ENCODE data around the gene FERMT1. TPM values are rescaled to one million over a fixed set of nuclear protein-coding genes. Genes with fewer than 3 reads are reported as not detected.

Gene FERMT1
- total and polyA plus RNA-seq, 2 donors (not counting 1 experiment from before 2014, with no cell fraction given): not detected

DNA sequence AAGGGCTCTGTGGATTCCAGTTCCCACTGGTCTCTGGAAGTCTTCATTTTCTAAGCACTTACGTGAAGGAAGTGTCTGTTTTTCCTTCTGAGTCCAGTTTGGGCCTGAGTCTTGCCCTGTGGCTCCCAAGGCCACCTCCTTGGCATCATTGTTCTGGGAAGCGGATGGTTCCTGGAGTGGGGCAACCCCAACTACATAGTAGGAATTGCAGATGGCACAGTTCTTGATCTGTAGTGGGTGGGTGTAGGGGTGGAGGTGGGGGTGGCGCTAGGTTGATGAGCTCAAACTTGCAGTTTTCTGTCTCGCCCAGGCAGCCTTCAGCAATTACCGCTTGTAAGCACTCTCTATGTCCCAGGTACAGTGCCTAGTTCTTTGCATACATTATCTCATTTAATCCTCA is 7.2 kb upstream of the FERMT1 start:
- Mint-ChIP-seq H3K27me3 (peaks cover 32% of the 10 kb centered on the region), H3K4me1 (no peaks in the 10 kb centered on the region), H3K9me3 (ENCODE audit: insufficient read depth) (peaks cover 2% of the 10 kb centered on the region), H3K4me3 (no peak overlapping the region), H3K27ac (no peak overlapping the region)
- DNase-seq (no peak), ATAC-seq (ENCODE audit: low read depth) (no peak)
- Histone ChIP-seq H3K27ac (ENCODE audit: low read length in 2 of 2) (no peak overlapping the region), H3K9me3 (ENCODE audit: control extremely low read depth in 1 of 3, control insufficient read depth in 2 of 3, insufficient read depth in 1 of 3, low read length in 2 of 3) (peaks cover 0 to 1% (median 0%) of the 10 kb centered on the region in 3 donors), H3K4me1 (ENCODE audit: control insufficient read depth in 2 of 2, insufficient read depth in 2 of 2, low read length in 2 of 2) (no peaks in the 10 kb centered on the region), H3K79me2 (ENCODE audit: control insufficient read depth, insufficient read depth, low read length) (no peaks in the 10 kb centered on the region), H2AFZ (ENCODE audit: insufficient read depth, low read depth, low read length, poor library complexity, severe bottlenecking) (no peak overlapping the region), H4K20me1 (ENCODE audit: control insufficient read depth, insufficient read depth, low read length, poor library complexity, severe bottlenecking) (no peaks in the 10 kb centered on the region), H3K4me2 (replicated peaks; ENCODE audit: low read depth, low read length, poor library complexity, severe bottlenecking) (no peak overlapping the region), H3K4me3 (ENCODE audit: control extremely low read depth in 1 of 5, extremely low read depth in 1 of 5, insufficient read depth in 1 of 5, low read depth in 2 of 5, low read length in 4 of 5) (no peak overlapping the region), H3K9ac (ENCODE audit: low read length) (no peak overlapping the region), H3K27me3 (replicated peaks in 1 of 4; ENCODE audit: control extremely low read depth in 1 of 4, control insufficient read depth in 3 of 4, insufficient read depth in 4 of 4, low read length in 3 of 4) (peaks cover 0 to 9% (median 0%) of the 10 kb centered on the region in 4 experiments), H3K36me3 (replicated peaks in 1 of 2; ENCODE audit: control extremely low read depth in 1 of 2, control insufficient read depth in 1 of 2, extremely low read depth in 1 of 2, insufficient read depth in 2 of 2, low read length in 1 of 2) (no peaks in the 10 kb centered on the region)
- TF ChIP-seq EZH2 (IDR thresholded peaks at IDR 0.05; ENCODE audit: borderline replicate concordance, insufficient read depth, low read depth, low read length, poor library complexity, severe bottlenecking): no peak
- TF ChIP-seq, protein P1, sequence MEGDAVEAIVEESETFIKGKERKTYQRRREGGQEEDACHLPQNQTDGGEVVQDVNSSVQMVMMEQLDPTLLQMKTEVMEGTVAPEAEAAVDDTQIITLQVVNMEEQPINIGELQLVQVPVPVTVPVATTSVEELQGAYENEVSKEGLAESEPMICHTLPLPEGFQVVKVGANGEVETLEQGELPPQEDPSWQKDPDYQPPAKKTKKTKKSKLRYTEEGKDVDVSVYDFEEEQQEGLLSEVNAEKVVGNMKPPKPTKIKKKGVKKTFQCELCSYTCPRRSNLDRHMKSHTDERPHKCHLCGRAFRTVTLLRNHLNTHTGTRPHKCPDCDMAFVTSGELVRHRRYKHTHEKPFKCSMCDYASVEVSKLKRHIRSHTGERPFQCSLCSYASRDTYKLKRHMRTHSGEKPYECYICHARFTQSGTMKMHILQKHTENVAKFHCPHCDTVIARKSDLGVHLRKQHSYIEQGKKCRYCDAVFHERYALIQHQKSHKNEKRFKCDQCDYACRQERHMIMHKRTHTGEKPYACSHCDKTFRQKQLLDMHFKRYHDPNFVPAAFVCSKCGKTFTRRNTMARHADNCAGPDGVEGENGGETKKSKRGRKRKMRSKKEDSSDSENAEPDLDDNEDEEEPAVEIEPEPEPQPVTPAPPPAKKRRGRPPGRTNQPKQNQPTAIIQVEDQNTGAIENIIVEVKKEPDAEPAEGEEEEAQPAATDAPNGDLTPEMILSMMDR (IDR thresholded peaks at IDR 0.05): no peak
- intact Hi-C loops (cut with micrococcal nuclease): no loop called here
- CTCF ChIA-PET: no interaction called here
- POLR2A ChIA-PET: no interaction called here
- 88% methylated on average over 2 of the region's 5 CpGs for WGBS (ENCODE audit: insufficient coverage)

DNA sequence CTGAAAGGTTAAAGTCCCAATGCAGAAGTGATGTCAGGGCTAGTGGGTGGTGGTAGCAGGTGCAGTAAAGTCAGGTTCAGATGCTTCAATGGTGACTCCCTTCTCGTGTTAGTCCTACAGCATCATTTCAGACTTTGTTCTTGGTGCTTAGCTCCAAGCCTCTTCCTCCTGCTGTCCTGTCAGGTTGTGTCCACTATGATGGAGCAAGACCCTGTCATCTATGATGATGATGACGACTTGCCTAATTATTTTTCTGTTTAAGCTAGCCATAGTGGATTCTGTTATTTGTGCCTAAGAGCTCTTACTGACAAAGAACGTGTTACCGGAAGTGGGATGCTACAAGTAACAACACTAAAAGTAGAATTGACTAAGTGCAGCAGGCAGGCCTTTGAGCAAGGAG is 5.0 kb upstream of the FERMT1 start:
- Histone ChIP-seq H3K27ac (ENCODE audit: low read length in 2 of 2) (no peak overlapping the region), H3K4me1 (ENCODE audit: control insufficient read depth in 2 of 2, insufficient read depth in 2 of 2, low read length in 2 of 2) (peaks cover 5 to 6% of the 10 kb centered on the region in 2 donors), H3K9ac (ENCODE audit: low read length) (no peak overlapping the region), H3K4me3 (ENCODE audit: control extremely low read depth in 1 of 5, extremely low read depth in 1 of 5, insufficient read depth in 1 of 5, low read depth in 2 of 5, low read length in 4 of 5) (no peak overlapping the region), H3K79me2 (ENCODE audit: control insufficient read depth, insufficient read depth, low read length) (no peaks in the 10 kb centered on the region), H3K4me2 (replicated peaks; ENCODE audit: low read depth, low read length, poor library complexity, severe bottlenecking) (no peak overlapping the region), H2AFZ (ENCODE audit: insufficient read depth, low read depth, low read length, poor library complexity, severe bottlenecking) (no peak overlapping the region), H4K20me1 (ENCODE audit: control insufficient read depth, insufficient read depth, low read length, poor library complexity, severe bottlenecking) (no peaks in the 10 kb centered on the region), H3K9me3 (ENCODE audit: control extremely low read depth in 1 of 3, control insufficient read depth in 2 of 3, insufficient read depth in 1 of 3, low read length in 2 of 3) (peaks cover 0 to 3% (median 0%) of the 10 kb centered on the region in 3 donors), H3K27me3 (replicated peaks in 1 of 4; ENCODE audit: control extremely low read depth in 1 of 4, control insufficient read depth in 3 of 4, insufficient read depth in 4 of 4, low read length in 3 of 4) (peaks cover 0 to 17% (median 3%) of the 10 kb centered on the region in 4 experiments), H3K36me3 (replicated peaks in 1 of 2; ENCODE audit: control extremely low read depth in 1 of 2, control insufficient read depth in 1 of 2, extremely low read depth in 1 of 2, insufficient read depth in 2 of 2, low read length in 1 of 2) (no peaks in the 10 kb centered on the region)
- Mint-ChIP-seq H3K9me3 (ENCODE audit: insufficient read depth) (peaks cover 2% of the 10 kb centered on the region), H3K27me3 (peaks cover 38% of the 10 kb centered on the region), H3K4me1 (peaks cover 5% of the 10 kb centered on the region), H3K27ac (no peak overlapping the region), H3K4me3 (no peak overlapping the region)
- ATAC-seq (ENCODE audit: low read depth): no peak
- POLR2A ChIA-PET: no interaction called here
- intact Hi-C loops (cut with micrococcal nuclease): no loop called here
- 97% methylated on average over 3 of the region's 4 CpGs for WGBS (ENCODE audit: insufficient coverage)
- TF ChIP-seq EZH2 (IDR thresholded peaks at IDR 0.05; ENCODE audit: borderline replicate concordance, insufficient read depth, low read depth, low read length, poor library complexity, severe bottlenecking): no peak
- TF ChIP-seq, protein P1 (IDR thresholded peaks at IDR 0.05): no peak
- CTCF ChIA-PET: interaction anchor here (1.1 kb wide), 1 partner anchor 13 kb away, joined by 4 read pairs; no protein-coding TSS in a partner anchor
- no peak for DNase-seq

Data from B cell (primary cell).